Vagina (tissue), 2 donors: Measurements from ENCODE around the gene S100A7. TPM values are rescaled to one million over a fixed set of nuclear protein-coding genes. Genes with fewer than 3 reads are reported as not detected.
"Not testable (repeated sequence)": the region's sequence is repeated elsewhere in the genome, so short reads cannot be mapped to it uniquely, and the experiment has no call there.

Experiments
- DNase-seq, 2 donors: peaks; one replicate each; pipeline ENCODE4 v3.0.0-alpha.2; 2017; ENCODE audit errors: extremely low spot score in 2 of 2
- H3K27ac ChIP-seq: fragments of 200-600 bp; sonication (generic); one replicate; pipeline ENCODE4 v1.5.1; 2019
- H3K27me3 ChIP-seq: fragments of 200-600 bp; sonication (generic); one replicate; pipeline ENCODE4 v1.5.1; 2019
- H3K36me3 ChIP-seq, 2 donors: fragments of 200-600 bp; sonication (generic); one replicate each; pipeline ENCODE4 v1.5.1; 2017 to 2019
- H3K4me1 ChIP-seq: fragments of 200-600 bp; sonication (generic); one replicate; pipeline ENCODE4 v1.5.1; 2019
- H3K4me3 ChIP-seq, 2 donors: fragments of 200-600 bp; sonication (generic); 1 replicate in 1 of 2; 2 replicates in 1 of 2; pipeline ENCODE4 v1.5.1; 2016 to 2019
- H3K9me3 ChIP-seq: fragments of 200-600 bp; sonication (generic); one replicate; pipeline ENCODE4 v1.5.1; 2019
- POLR2A ChIP-seq, 2 donors: fragments of 450-650 bp; IDR thresholded peaks; one replicate each; pipeline ENCODE4 v1.6.1; 2017; ENCODE audit warnings: antibody characterized with exemption in 2 of 2, mild to moderate bottlenecking in 2 of 2, moderate library complexity in 2 of 2
- POLR2AphosphoS5 ChIP-seq, 2 donors: sonication (generic); formaldehyde crosslinking; IDR thresholded peaks; one replicate each; pipeline ENCODE4 v1.9.0; 2017; ENCODE audit warnings: antibody characterized with exemption in 2 of 2, mild to moderate bottlenecking in 2 of 2, low read depth in 1 of 2; ENCODE audit not compliant: insufficient read depth in 1 of 2
- intact Hi-C: fragments of 100-400 bp; cut with DNase I; formaldehyde crosslinking; loops from one replicate; pipeline ENCODE4 v1.15.1; 2023
- total RNA-seq: library from RNA; depleted of rRNA; stranded (reverse); fragments of >200 nt; gene quantifications from one replicate; pipeline ENCODE4 v1.2.3, GENCODE V29; 2016
- TF ChIP-seq, protein P1 (sequence below), 3 experiments: fragments of 450-650 bp in 2 of 3; fragments of 200-600 bp in 1 of 3; sonication (generic) in 1 of 3; IDR thresholded peaks; one replicate each; pipeline ENCODE4 v1.5.1; 2017 to 2019; ENCODE audit warnings: antibody characterized with exemption in 3 of 3, mild to moderate bottlenecking in 2 of 3, moderate library complexity in 2 of 3

Gene S100A7
- total RNA-seq, 1 donor from 2014 or later = 36.6 TPM

DNA sequence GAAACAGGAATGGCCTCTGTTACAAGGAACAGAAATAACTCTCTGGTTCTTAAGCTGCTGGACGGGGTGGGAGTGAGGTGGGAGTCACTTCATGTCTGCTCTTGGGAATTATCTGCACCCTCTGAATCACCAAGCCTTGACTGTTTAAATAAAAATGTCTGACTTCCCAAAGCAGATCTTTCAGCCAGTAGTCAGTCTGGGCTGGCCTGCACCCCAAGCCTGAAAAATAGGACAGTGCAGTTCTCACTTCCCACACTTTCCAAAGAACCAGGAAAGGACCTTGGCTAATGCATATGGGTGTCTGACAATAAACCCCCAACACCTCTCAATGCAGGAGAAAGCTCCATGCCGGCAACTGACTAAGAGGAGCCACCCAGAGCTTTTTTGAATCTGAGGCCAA lies 796 bp downstream of the S100A7 start:
- intact Hi-C loops = loop anchor here (10.0 kb wide), 1 partner anchor 105 kb away; the partner anchor contains the start of gene S100A9
- Histone ChIP-seq H3K4me1 (no peaks in the 10 kb centered on the region), H3K4me3 (no peak overlapping the region), H3K27me3 (no peaks in the 10 kb centered on the region), H3K9me3 (no peaks in the 10 kb centered on the region), H3K36me3 (no peaks in the 10 kb centered on the region), H3K27ac (no peak overlapping the region)
- no peak for DNase-seq
- TF ChIP-seq, protein P1, sequence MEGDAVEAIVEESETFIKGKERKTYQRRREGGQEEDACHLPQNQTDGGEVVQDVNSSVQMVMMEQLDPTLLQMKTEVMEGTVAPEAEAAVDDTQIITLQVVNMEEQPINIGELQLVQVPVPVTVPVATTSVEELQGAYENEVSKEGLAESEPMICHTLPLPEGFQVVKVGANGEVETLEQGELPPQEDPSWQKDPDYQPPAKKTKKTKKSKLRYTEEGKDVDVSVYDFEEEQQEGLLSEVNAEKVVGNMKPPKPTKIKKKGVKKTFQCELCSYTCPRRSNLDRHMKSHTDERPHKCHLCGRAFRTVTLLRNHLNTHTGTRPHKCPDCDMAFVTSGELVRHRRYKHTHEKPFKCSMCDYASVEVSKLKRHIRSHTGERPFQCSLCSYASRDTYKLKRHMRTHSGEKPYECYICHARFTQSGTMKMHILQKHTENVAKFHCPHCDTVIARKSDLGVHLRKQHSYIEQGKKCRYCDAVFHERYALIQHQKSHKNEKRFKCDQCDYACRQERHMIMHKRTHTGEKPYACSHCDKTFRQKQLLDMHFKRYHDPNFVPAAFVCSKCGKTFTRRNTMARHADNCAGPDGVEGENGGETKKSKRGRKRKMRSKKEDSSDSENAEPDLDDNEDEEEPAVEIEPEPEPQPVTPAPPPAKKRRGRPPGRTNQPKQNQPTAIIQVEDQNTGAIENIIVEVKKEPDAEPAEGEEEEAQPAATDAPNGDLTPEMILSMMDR (IDR thresholded peaks at IDR 0.05) = no peak
- TF ChIP-seq POLR2A (IDR thresholded peaks at IDR 0.05) (no peak), POLR2AphosphoS5 (IDR thresholded peaks at IDR 0.05; ENCODE audit: insufficient read depth in 1 of 2, low read depth in 1 of 2) (no peak)

DNA sequence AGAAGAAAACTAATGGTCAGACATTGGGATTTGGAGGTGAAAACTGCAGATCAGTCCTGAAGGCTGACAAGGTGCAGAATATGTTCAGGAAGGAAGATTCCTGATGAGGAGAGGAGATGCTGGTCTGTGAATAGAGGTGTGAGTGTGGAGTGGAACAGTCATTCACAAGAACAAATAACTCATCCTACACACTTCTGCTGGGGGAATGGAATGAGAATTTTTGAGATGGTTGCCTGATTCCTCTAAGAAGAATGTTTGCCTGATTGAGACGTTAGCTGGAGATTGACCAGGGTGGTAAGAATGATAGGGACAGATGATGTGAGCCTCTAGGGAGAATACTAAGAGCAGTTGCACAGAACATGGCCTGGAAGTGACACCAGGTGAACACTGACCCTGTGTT lies 4.1 kb downstream of the S100A7 start:
- Histone ChIP-seq H3K36me3 (no peaks in the 10 kb centered on the region), H3K27me3 (no peaks in the 10 kb centered on the region), H3K9me3 (no peaks in the 10 kb centered on the region), H3K4me1 (no peaks in the 10 kb centered on the region), H3K27ac (no peak overlapping the region), H3K4me3 (no peak overlapping the region)
- no peak for DNase-seq
- TF ChIP-seq POLR2A (IDR thresholded peaks at IDR 0.05) (no peak), POLR2AphosphoS5 (IDR thresholded peaks at IDR 0.05; ENCODE audit: insufficient read depth in 1 of 2, low read depth in 1 of 2) (no peak)
- TF ChIP-seq, protein P1 (IDR thresholded peaks at IDR 0.05) = no peak
- intact Hi-C loops = no loop called here

DNA sequence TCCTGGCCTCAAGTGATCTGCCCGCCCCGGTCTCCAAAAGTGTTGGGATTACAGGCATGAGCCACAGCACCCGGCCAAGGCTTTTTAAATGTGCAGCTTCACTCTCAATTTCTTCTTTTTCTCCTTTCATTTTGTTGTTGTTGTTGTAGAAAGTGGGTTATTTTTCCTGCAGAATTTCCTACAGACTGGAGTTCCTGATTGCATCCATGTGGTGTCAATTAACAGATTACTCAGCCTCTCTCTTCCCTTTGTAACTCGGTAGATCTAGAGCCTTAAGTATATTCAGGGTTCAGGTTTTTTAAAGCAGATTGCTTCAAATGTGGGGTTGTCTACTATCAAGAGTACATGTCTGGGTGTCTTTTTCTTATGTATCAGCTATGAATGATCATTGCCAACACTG lies 11.6 kb downstream of the S100A7 start:
- H3K4me3 ChIP-seq, H3K27me3 ChIP-seq, H3K9me3 ChIP-seq, H3K4me1 ChIP-seq, H3K36me3 ChIP-seq, H3K27ac ChIP-seq, DNase-seq, intact Hi-C loops: not testable (repeated sequence)

DNA sequence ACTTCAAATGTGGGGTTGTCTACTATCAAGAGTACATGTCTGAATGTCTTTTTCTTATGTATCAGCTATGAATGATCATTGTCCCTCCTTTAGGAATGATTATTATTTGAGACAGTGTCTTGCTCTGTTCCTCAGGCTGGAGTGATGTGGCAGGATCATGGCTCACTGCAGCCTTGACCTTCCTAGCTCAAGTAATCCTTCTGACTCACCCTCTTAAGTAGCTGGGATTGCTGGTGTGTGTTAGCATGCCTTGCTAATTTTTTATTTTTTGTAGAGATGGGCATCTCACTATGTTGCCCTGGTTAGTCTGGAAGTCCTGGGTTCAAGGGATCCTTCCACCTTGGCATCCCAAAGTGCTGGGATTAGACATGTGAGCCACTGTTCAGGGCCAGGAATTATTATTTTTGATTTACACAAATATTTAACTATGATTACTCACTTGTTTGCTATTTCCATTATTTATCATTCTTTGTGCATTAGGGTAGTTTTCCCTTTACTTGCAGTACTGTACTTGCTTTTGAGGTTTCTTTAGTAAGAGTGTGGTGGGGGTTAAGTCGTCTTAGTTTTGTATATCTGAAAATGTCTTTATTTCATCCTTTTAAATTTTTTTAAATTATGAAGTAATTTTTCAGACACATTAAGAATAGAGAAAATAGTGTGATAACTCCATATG lies 12.8 kb downstream of the S100A7 start:
- DNase-seq = no peak
- Histone ChIP-seq H3K27me3 (no peaks in the 10 kb centered on the region), H3K9me3 (no peaks in the 10 kb centered on the region), H3K4me3 (no peak overlapping the region), H3K27ac (no peak overlapping the region), H3K36me3 (no peaks in the 10 kb centered on the region), H3K4me1 (no peaks in the 10 kb centered on the region)
- TF ChIP-seq POLR2AphosphoS5 (IDR thresholded peaks at IDR 0.05; ENCODE audit: insufficient read depth in 1 of 2, low read depth in 1 of 2) = no peak
- TF ChIP-seq POLR2A (IDR thresholded peaks at IDR 0.05) = no peak
- TF ChIP-seq, protein P1 (IDR thresholded peaks at IDR 0.05) = no peak
- intact Hi-C loops = no loop called here

DNA sequence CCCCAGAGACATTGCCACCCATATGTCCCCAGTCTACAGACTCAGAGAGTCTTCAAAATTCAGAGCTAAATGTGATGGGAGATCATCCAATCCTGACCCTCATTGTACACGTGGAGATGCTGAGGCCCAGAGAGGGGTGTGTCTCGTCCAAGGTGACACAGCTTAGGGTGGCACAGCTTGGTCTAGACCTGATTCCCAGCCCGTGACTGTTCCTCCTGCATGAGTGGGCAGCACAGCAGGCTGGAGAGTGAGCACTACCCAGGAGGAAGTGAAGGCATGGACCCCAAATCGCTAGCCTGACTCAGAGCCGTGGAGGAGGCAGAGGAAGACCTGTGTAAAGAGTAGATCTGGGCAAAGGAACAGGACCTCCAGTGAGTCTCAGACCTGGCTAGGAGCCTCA lies 16.4 kb downstream of the S100A7 start:
- peak in 1 of 2 donors; percentile 49 for DNase-seq
- intact Hi-C loops = no loop called here
- H3K27ac ChIP-seq = no peak overlapping the region
- H3K4me3 ChIP-seq = no peak overlapping the region
- TF ChIP-seq POLR2A (IDR thresholded peaks at IDR 0.05) (no peak), POLR2AphosphoS5 (IDR thresholded peaks at IDR 0.05; ENCODE audit: insufficient read depth in 1 of 2, low read depth in 1 of 2) (no peak)
- TF ChIP-seq, protein P1 (IDR thresholded peaks at IDR 0.05) = no peak
- no peaks in the 10 kb centered on the region for H3K9me3 ChIP-seq
- H3K36me3 ChIP-seq = no peaks in the 10 kb centered on the region
- H3K27me3 ChIP-seq = no peaks in the 10 kb centered on the region
- H3K4me1 ChIP-seq = no peaks in the 10 kb centered on the region
